Femur (tissue), 1 donor: ENCODE data around the gene CRYM.

ENCODE experiments used
- DNase-seq: peaks from one replicate; pipeline ENCODE4 v3.0.0-alpha.2; 2017

The CRYM gene

GRCh38 chr16:21242756-21243155, 35.3 kb downstream of the CRYM start:
- no peak for DNase-seq

GRCh38 chr16:21239646-21240045, 38.4 kb downstream of the CRYM start:
- no peak for DNase-seq

- DNase-seq: no peak
These were observed 41.3 kb downstream of the CRYM start for GRCh38 chr16:21236831-21237230.

- DNase-seq: no peak
These were observed 42.9 kb downstream of the CRYM start for GRCh38 chr16:21235199-21235585.

GRCh38 chr16:21233521-21234150, 44.5 kb downstream of the CRYM start, which contains the start of gene ANKS4B:
Gene ANKS4B, plus strand, starts transcription at chr16:21233699. Its CDS starts 39 bp downstream, at chr16:21233738.
- DNase-seq: no peak

- DNase-seq: no peak
These were observed 45.0 kb downstream of the CRYM start for GRCh38 chr16:21233045-21233520.

GRCh38 chr16:21228361-21228872, 49.7 kb downstream of the CRYM start:
- no peak for DNase-seq

GRCh38 chr16:21227866-21228265, 50.2 kb downstream of the CRYM start:
- DNase-seq: no peak

GRCh38 chr16:21226749-21227148, 51.3 kb downstream of the CRYM start:
- no peak for DNase-seq

GRCh38 chr16:21224800-21225199, 53.3 kb downstream of the CRYM start:
- DNase-seq: no peak

GRCh38 chr16:21223787-21224186, 54.3 kb downstream of the CRYM start:
- DNase-seq: no peak

- DNase-seq: no peak
These were observed 55.4 kb downstream of the CRYM start for GRCh38 chr16:21222495-21223337.

GRCh38 chr16:21219551-21219950, 58.5 kb downstream of the CRYM start:
- DNase-seq: no peak

- DNase-seq: no peak
These were observed 59.9 kb downstream of the CRYM start for GRCh38 chr16:21218153-21218552.

GRCh38 chr16:21217121-21217520, 61.0 kb downstream of the CRYM start:
- no peak for DNase-seq

GRCh38 chr16:21214086-21214485, 64.0 kb downstream of the CRYM start:
- no peak for DNase-seq

- no peak for DNase-seq
These were observed 66.6 kb downstream of the CRYM start, which contains the start of gene ZP2 for GRCh38 chr16:21211486-21211885. Gene ZP2, minus strand, starts transcription at chr16:21211574. Its CDS starts 27 bp downstream, at chr16:21211547.
